Adrenal gland (tissue), 12 donors: Measurements from ENCODE around the gene NFYC. TPM values are rescaled to one million over a fixed set of nuclear protein-coding genes. Genes with fewer than 3 reads are reported as not detected.

ENCODE experiments used
- DNase-seq, 7 donors: peaks; one replicate each; pipeline ENCODE4 v3.0.0-alpha.2; 2019 to 2020
- H3K27ac ChIP-seq, 5 donors: fragments of 200-600 bp; sonication (generic) in 4 of 5; 1 replicate in 3 of 5; 2 replicates in 2 of 5; pipeline versions ENCODE4 v1.5.1 to v1.8.0; 2016 to 2020; ENCODE audit warnings: mild to moderate bottlenecking in 1 of 5
- H3K27me3 ChIP-seq: fragments of 200-600 bp; 2 replicates; pipeline ENCODE4 v1.8.0; 2021
- H3K36me3 ChIP-seq, 2 donors: fragments of 200-600 bp; replicated peaks in 1 of 2; 1 replicate in 1 of 2; 2 replicates in 1 of 2; pipeline versions ENCODE4 v1.5.1 to v1.8.0; 2018 to 2022
- H3K4me1 ChIP-seq, 2 donors: fragments of 200-600 bp; replicated peaks in 1 of 2; 1 replicate in 1 of 2; 2 replicates in 1 of 2; pipeline versions ENCODE4 v1.5.1 to v1.8.0; 2018 to 2021
- H3K4me3 ChIP-seq, 4 donors: fragments of 200-600 bp; sonication (generic) in 3 of 4; one replicate each; pipeline ENCODE4 v1.5.1; 2016 to 2018
- H3K9me3 ChIP-seq, 3 donors: fragments of 200-600 bp; sonication (generic) in 1 of 3; replicated peaks in 1 of 3; 1 replicate in 2 of 3; 2 replicates in 1 of 3; pipeline versions ENCODE4 v1.5.1 to v1.8.0; 2016 to 2021
- CTCF ChIP-seq, 6 experiments: fragments of 450-650 bp in 4 of 6; fragments of 200-600 bp in 2 of 6; sonication (generic) in 1 of 6; IDR thresholded peaks; 1 replicate in 5 of 6; 2 replicates in 1 of 6; pipeline versions ENCODE4 v1.5.1 to v1.8.0; 2016 to 2021; ENCODE audit warnings: antibody characterized with exemption in 6 of 6, mild to moderate bottlenecking in 2 of 6, moderate library complexity in 1 of 6
- POLR2A ChIP-seq, 2 donors: fragments of 450-650 bp; IDR thresholded peaks; one replicate each; pipeline ENCODE4 v1.6.1; 2017; ENCODE audit warnings: antibody characterized with exemption in 2 of 2, mild to moderate bottlenecking in 2 of 2, moderate library complexity in 1 of 2
- WGBS, 4 donors: extraction: QIAGEN DNeasy Blood & Tissue Kit in 2 of 4; methylation state at CpG; one replicate each; pipeline versions ENCODE4 v1.1.5 to v1.1.7; 2013 to 2017; 5-methylcytosine and 5-hydroxymethylcytosine counted together
- intact Hi-C, 2 donors: fragments of 100-400 bp; cut with DNase I; formaldehyde crosslinking; loops; one replicate each; pipeline versions ENCODE4 v1.14.1 to v1.15.0; 2022 to 2023
- polyA plus RNA-seq, 3 donors: library from polyadenylated mRNA; stranded (reverse); fragments of 200-250 nt in 2 of 3; fragments of 350-450 nt in 1 of 3; fragmentation: Illumina TruSeq in 1 of 3; extraction: RNeasy Lipid Tissue Mini Kit (QIAGEN cat#74804) in 1 of 3; gene quantifications; one replicate each; pipeline ENCODE4 v1.2.3, GENCODE V29; 2013 to 2014
- total RNA-seq, 9 donors: library from RNA; depleted of rRNA in 4 of 9; stranded (reverse); fragments of >200 nt in 4 of 9; fragments of 120-200 nt in 1 of 9; fragmentation: NEBNext Ultra II Directional in 1 of 9; extraction: Animal tissue kit (Norgen Biotek cat#: 25700) in 1 of 9; gene quantifications; one replicate each; pipeline versions ENCODE4 v1.1.0 to v1.2.4, GENCODE V29; 2013 to 2023
- donor health status: healthy with polysubstance abuse.
- donor health status: Bipolar disorder and iron deficiency.
- donor health status: DM: yes; HTN: yes; CAD: no.
- donor health status: DM: no; HTN: no; CAD: no.
- donor health status: DM: no; HTN: no; CAD: no.
- donor health status: DM: yes; HTN: yes; CAD: no.

Gene NFYC
- total and polyA plus RNA-seq, 12 donors = 35.9 to 73.8 (median 51.2) TPM

GRCh38 chr1:40651138-40651857, 40.2 kb upstream of the NFYC start:
- Histone ChIP-seq H3K27ac (no peak overlapping the region), H3K36me3 (no peaks in the 10 kb centered on the region), H3K4me1 (no peaks in the 10 kb centered on the region), H3K9me3 (no peaks in the 10 kb centered on the region), H3K4me3 (no peak overlapping the region), H3K27me3 (no peaks in the 10 kb centered on the region)
- WGBS, 4 donors = 73 to 80% (median 78%) methylated on average over 17 of the region's 17 CpGs
- intact Hi-C loops = no loop called here
- TF ChIP-seq POLR2A (IDR thresholded peaks at IDR 0.05) = no peak
- TF ChIP-seq CTCF (IDR thresholded peaks at IDR 0.05) = no peak
- no peak for DNase-seq

GRCh38 chr1:40652468-40652867, 39.0 kb upstream of the NFYC start:
- H3K4me1 ChIP-seq = no peaks in the 10 kb centered on the region
- no peak for TF ChIP-seq CTCF (IDR thresholded peaks at IDR 0.05)
- no peak for TF ChIP-seq POLR2A (IDR thresholded peaks at IDR 0.05)
- no peak overlapping the region for H3K27ac ChIP-seq
- DNase-seq = no peak
- H3K27me3 ChIP-seq = no peaks in the 10 kb centered on the region
- H3K9me3 ChIP-seq = no peaks in the 10 kb centered on the region
- intact Hi-C loops = no loop called here
- H3K4me3 ChIP-seq = no peak overlapping the region
- WGBS, 4 donors = 75 to 83% (median 78%) methylated on average over 5 of the region's 5 CpGs
- H3K36me3 ChIP-seq = no peaks in the 10 kb centered on the region

- no peak overlapping the region for H3K27ac ChIP-seq
- no peaks in the 10 kb centered on the region for H3K4me1 ChIP-seq
- H3K27me3 ChIP-seq = no peaks in the 10 kb centered on the region
- intact Hi-C loops = no loop called here
- H3K36me3 ChIP-seq = no peaks in the 10 kb centered on the region
- TF ChIP-seq POLR2A (IDR thresholded peaks at IDR 0.05) (no peak), CTCF (IDR thresholded peaks at IDR 0.05) (no peak)
- no peak for DNase-seq
- 88 to 97% (median 94%) methylated on average over 4 of the region's 4 CpGs for WGBS, 4 donors
- H3K4me3 ChIP-seq = no peak overlapping the region
- H3K9me3 ChIP-seq = no peaks in the 10 kb centered on the region
Measured at GRCh38 chr1:40652979-40653378, 38.5 kb upstream of the NFYC start.

- Histone ChIP-seq H3K4me1 (no peaks in the 10 kb centered on the region), H3K36me3 (no peaks in the 10 kb centered on the region), H3K4me3 (no peak overlapping the region), H3K9me3 (no peaks in the 10 kb centered on the region), H3K27ac (peak overlapping the region in 1 of 5 donors; percentile 34), H3K27me3 (no peaks in the 10 kb centered on the region)
- peak in 1 of 7 donors; percentile 69 for DNase-seq
- TF ChIP-seq CTCF (IDR thresholded peaks at IDR 0.05) (no peak), POLR2A (IDR thresholded peaks at IDR 0.05) (no peak)
- 30 to 47% (median 38%) methylated on average over 2 to 34 of the region's 35 CpGs for WGBS, 4 donors
- intact Hi-C loops = no loop called here
Measured at GRCh38 chr1:40653851-40654537, 37.5 kb upstream of the NFYC start.
